ENCODE data around the gene FAM193A.

The FAM193A gene

DNA sequence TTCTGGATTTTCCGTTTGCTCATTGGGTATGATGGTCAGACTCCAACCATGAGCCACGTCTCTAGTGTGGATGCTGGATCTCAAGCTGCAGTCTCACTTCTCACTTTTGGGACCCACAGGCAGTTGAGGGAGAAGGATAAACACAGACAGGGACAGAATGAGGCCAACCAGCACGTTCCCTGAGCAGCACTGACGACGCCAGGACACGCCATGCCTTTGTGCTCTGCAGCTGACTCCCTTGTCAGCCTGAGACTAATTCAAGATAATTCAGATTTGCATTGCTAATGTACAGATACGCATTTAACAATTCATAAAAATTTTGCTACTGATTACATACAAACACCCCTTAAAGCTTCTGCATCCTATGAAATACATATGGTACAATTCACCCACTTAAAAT is 106.5 kb downstream of the FAM193A start:
- ATAC-seq: no peak
- no peak for TF ChIP-seq SNAI2 (CRISPR knock-in tag; IDR thresholded peaks at IDR 0.05)

- ATAC-seq: no peak
These were observed 107.1 kb downstream of the FAM193A start for GRCh38 chr4:2643555-2643954.

DNA sequence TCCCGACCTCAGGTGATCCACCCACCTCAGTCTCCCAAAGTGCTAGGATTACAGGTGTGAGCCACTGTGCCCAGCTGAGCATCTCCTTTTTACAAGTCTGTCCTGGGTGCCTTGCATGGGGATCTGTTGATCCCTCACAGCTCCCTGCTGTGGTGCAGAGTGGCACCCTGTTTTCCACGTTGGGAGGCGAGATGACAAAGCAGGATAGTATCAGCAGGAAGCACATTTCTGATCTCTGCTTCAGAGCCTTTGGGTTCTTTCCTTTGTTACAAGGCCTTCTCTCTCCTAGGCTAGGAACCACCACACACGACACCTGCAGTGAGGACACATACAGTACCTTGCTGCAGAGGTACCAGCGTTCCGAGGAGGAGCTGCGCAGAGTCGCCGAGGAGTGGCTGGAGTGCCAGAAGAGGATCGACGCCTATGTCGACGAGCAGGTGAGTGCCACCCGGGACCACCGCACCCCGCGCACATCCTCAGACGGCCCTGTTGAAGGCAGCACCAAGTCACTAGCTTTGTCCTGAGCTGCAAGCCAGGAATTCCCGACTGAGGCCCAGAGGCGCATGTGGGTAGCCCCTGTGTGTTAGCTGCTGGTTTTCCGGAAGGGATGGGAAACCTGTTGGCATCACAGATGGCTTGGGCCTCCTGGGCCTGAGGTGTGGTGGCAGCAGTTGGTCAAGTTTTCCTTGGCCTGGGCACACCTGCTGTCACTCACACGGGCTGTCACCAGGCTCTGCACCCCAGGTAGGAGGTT is 110.1 kb downstream of the FAM193A start:
- no peak; the same call in 2 of the 3 replicates for ATAC-seq
- no peak for TF ChIP-seq CREB5 (CRISPR knock-in tag; IDR thresholded peaks at IDR 0.05; ENCODE audit: low read depth)
- TF ChIP-seq ZNF8 (CRISPR knock-in tag; IDR thresholded peaks at IDR 0.05): no peak
- no peak for TF ChIP-seq OSR1 (CRISPR knock-in tag; IDR thresholded peaks at IDR 0.05)
- TF ChIP-seq ESRRG (CRISPR knock-in tag; IDR thresholded peaks at IDR 0.05): no peak
- no peak for TF ChIP-seq ISL1 (CRISPR knock-in tag; IDR thresholded peaks at IDR 0.05)
- TF ChIP-seq, protein P1, sequence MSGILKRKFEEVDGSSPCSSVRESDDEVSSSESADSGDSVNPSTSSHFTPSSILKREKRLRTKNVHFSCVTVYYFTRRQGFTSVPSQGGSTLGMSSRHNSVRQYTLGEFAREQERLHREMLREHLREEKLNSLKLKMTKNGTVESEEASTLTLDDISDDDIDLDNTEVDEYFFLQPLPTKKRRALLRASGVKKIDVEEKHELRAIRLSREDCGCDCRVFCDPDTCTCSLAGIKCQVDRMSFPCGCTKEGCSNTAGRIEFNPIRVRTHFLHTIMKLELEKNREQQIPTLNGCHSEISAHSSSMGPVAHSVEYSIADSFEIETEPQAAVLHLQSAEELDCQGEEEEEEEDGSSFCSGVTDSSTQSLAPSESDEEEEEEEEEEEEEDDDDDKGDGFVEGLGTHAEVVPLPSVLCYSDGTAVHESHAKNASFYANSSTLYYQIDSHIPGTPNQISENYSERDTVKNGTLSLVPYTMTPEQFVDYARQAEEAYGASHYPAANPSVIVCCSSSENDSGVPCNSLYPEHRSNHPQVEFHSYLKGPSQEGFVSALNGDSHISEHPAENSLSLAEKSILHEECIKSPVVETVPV (CRISPR knock-in tag; IDR thresholded peaks at IDR 0.05): no peak
- TF ChIP-seq ZNF70 (CRISPR knock-in tag; IDR thresholded peaks at IDR 0.05): no peak
- TF ChIP-seq RARB (CRISPR knock-in tag; IDR thresholded peaks at IDR 0.05): no peak
- no peak for TF ChIP-seq TSHZ2 (CRISPR knock-in tag; IDR thresholded peaks at IDR 0.05)
- TF ChIP-seq BACH2 (CRISPR knock-in tag; IDR thresholded peaks at IDR 0.05; ENCODE audit: borderline replicate concordance): no peak
- TF ChIP-seq, protein P2, sequence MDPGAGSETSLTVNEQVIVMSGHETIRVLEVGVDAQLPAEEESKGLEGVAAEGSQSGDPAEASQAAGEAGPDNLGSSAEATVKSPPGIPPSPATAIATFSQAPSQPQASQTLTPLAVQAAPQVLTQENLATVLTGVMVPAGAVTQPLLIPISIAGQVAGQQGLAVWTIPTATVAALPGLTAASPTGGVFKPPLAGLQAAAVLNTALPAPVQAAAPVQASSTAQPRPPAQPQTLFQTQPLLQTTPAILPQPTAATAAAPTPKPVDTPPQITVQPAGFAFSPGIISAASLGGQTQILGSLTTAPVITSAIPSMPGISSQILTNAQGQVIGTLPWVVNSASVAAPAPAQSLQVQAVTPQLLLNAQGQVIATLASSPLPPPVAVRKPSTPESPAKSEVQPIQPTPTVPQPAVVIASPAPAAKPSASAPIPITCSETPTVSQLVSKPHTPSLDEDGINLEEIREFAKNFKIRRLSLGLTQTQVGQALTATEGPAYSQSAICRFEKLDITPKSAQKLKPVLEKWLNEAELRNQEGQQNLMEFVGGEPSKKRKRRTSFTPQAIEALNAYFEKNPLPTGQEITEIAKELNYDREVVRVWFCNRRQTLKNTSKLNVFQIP (CRISPR knock-in tag; IDR thresholded peaks at IDR 0.05; ENCODE audit: borderline replicate concordance, low read depth): no peak
- TF ChIP-seq PATZ1 (CRISPR knock-in tag; IDR thresholded peaks at IDR 0.05; ENCODE audit: borderline replicate concordance): no peak
- no peak for TF ChIP-seq PPARA (CRISPR knock-in tag; IDR thresholded peaks at IDR 0.05; ENCODE audit: borderline replicate concordance)

More at GRCh38 chr4:2643555-2643954, 107.1 kb downstream of the FAM193A start:
- TF ChIP-seq GLIS3 (CRISPR knock-in tag; IDR thresholded peaks at IDR 0.05) (no peak), PATZ1 (CRISPR knock-in tag; IDR thresholded peaks at IDR 0.05; ENCODE audit: borderline replicate concordance) (no peak), SNAI2 (CRISPR knock-in tag; IDR thresholded peaks at IDR 0.05) (no peak), ARNTL (CRISPR knock-in tag; IDR thresholded peaks at IDR 0.05; ENCODE audit: borderline replicate concordance, low read depth) (no peak), ZNF565 (CRISPR knock-in tag; conservative IDR thresholded peaks at IDR 0.05; ENCODE audit: low read depth) (no peak), CREB5 (CRISPR knock-in tag; IDR thresholded peaks at IDR 0.05; ENCODE audit: low read depth) (no peak), RARB (CRISPR knock-in tag; IDR thresholded peaks at IDR 0.05) (no peak), OSR1 (CRISPR knock-in tag; IDR thresholded peaks at IDR 0.05) (no peak), ZFP30 (CRISPR knock-in tag; IDR thresholded peaks at IDR 0.05) (no peak)
- TF ChIP-seq, protein P2 (CRISPR knock-in tag; IDR thresholded peaks at IDR 0.05; ENCODE audit: borderline replicate concordance, low read depth): no peak
